IMR-90 (cell line): Measurements from ENCODE around the gene TDRKH. TPM values are rescaled to one million over a fixed set of nuclear protein-coding genes. Genes with fewer than 3 reads are reported as not detected.

ENCODE experiments used
- ATAC-seq: fragments of 200-7000 bp; cut with Tn5 transposase; 2 replicates; pipeline ENCODE4 v1.9.1; 2020; ENCODE audit warnings: low read depth, mild to moderate bottlenecking, moderate library complexity
- BruUV-seq: library from RNA; stranded (reverse); fragments of 400-500 nt; replicated peaks from 2 replicates; lab custom pipeline; 2021; lab: Mats Ljungman, UMichigan
- CTCF ChIA-PET: fragments of 300-600 bp; formaldehyde crosslinking; extraction: SDS; loops from one replicate; lab custom pipeline; 2021; ENCODE audit warnings: antibody characterized with exemption; lab: Yijun Ruan, JAX
- POLR2A ChIA-PET: fragments of 300-600 bp; sonication (Branson Sonifier 250); formaldehyde crosslinking; loops from one replicate; lab custom pipeline; 2022; ENCODE audit warnings: antibody characterized with exemption; ENCODE audit not compliant: unreplicated experiment; lab: Charles Lee
- DNase-seq: peaks from one replicate; pipeline ENCODE4 v3.0.0; 2013
- H2AFZ ChIP-seq: replicated peaks from 2 replicates; pipeline ENCODE3; 2013; ENCODE audit warnings: low read length, mild to moderate bottlenecking; ENCODE audit not compliant: poor library complexity
- H2AK5ac ChIP-seq: 2 replicates; pipeline ENCODE4 v1.6.1; 2013; ENCODE audit warnings: low read depth, low read length, inconsistent platforms
- H2AK9ac ChIP-seq: replicated peaks from 2 replicates; pipeline ENCODE3; 2013; ENCODE audit warnings: mild to moderate bottlenecking, low read depth, low read length, moderate library complexity; ENCODE audit not compliant: poor library complexity
- H2BK120ac ChIP-seq: 2 replicates; pipeline ENCODE4 v1.6.1; 2013; ENCODE audit warnings: low read depth, low read length, inconsistent platforms
- H2BK15ac ChIP-seq: 3 replicates; pipeline ENCODE4 v1.6.1; 2013; ENCODE audit warnings: low read depth, low read length, inconsistent platforms
- H2BK20ac ChIP-seq: 2 replicates; pipeline ENCODE4 v1.6.1; 2013; ENCODE audit warnings: low read depth, mild to moderate bottlenecking, inconsistent platforms, low read length, moderate library complexity
- H2BK5ac ChIP-seq: 2 replicates; pipeline ENCODE4 v1.6.1; 2013; ENCODE audit warnings: mild to moderate bottlenecking, low read depth, low read length, inconsistent platforms; ENCODE audit not compliant: poor library complexity, severe bottlenecking
- H3K14ac ChIP-seq: replicated peaks from 2 replicates; pipeline ENCODE4 v1.6.1; 2013; ENCODE audit warnings: low read depth, low read length, inconsistent platforms
- H3K18ac ChIP-seq: 2 replicates; pipeline ENCODE4 v1.6.1; 2013; ENCODE audit warnings: low read depth, low read length, control low read depth
- H3K23ac ChIP-seq: 2 replicates; pipeline ENCODE4 v1.6.1; 2013; ENCODE audit warnings: low read depth, low read length, inconsistent platforms
- H3K27ac ChIP-seq: 2 replicates; pipeline ENCODE4 v1.5.1; 2013; ENCODE audit warnings: mild to moderate bottlenecking, control low read depth, low read length; ENCODE audit not compliant: insufficient read depth
- H3K27me3 ChIP-seq: 2 replicates; pipeline ENCODE4 v1.6.1; 2013; ENCODE audit warnings: low read length; ENCODE audit not compliant: control insufficient read depth, insufficient read depth
- H3K36me3 ChIP-seq: 2 replicates; pipeline ENCODE4 v1.6.1; 2013; ENCODE audit warnings: low read length, mixed read lengths; ENCODE audit not compliant: control insufficient read depth, insufficient read depth
- H3K4ac ChIP-seq: 2 replicates; pipeline ENCODE4 v1.6.1; 2013; ENCODE audit warnings: low read depth, low read length, inconsistent platforms
- H3K4me1 ChIP-seq: 2 replicates; pipeline ENCODE4 v1.6.1; 2013; ENCODE audit warnings: low read length, mixed read lengths; ENCODE audit not compliant: control insufficient read depth, insufficient read depth
- H3K4me2 ChIP-seq: 2 replicates; pipeline ENCODE4 v1.6.1; 2013; ENCODE audit warnings: low read depth, mild to moderate bottlenecking, control low read depth, low read length, moderate library complexity
- H3K4me3 ChIP-seq: 2 replicates; pipeline ENCODE4 v1.5.1; 2013; ENCODE audit warnings: low read depth, mild to moderate bottlenecking, control low read depth, low read length, moderate library complexity; ENCODE audit not compliant: insufficient read depth
- H3K56ac ChIP-seq: 2 replicates; pipeline ENCODE4 v1.6.1; 2013; ENCODE audit warnings: low read length, inconsistent platforms; ENCODE audit not compliant: insufficient read depth; ENCODE audit errors: extremely low read depth
- H3K79me1 ChIP-seq, 2 experiments: 2 replicates each; pipeline ENCODE4 v1.6.1; 2013; ENCODE audit warnings: low read length in 2 of 2, inconsistent platforms in 1 of 2, low read depth in 1 of 2
- H3K9ac ChIP-seq: 2 replicates; pipeline ENCODE4 v1.6.1; 2013; ENCODE audit warnings: low read depth, low read length, control low read depth
- H3K9me1 ChIP-seq: 2 replicates; pipeline ENCODE4 v1.6.1; 2013; ENCODE audit warnings: low read length, inconsistent platforms; ENCODE audit not compliant: insufficient read depth
- H3K9me3 ChIP-seq: 2 replicates; pipeline ENCODE4 v1.6.1; 2013; ENCODE audit warnings: low read length; ENCODE audit not compliant: control insufficient read depth, insufficient read depth
- H4K20me1 ChIP-seq: 2 replicates; pipeline ENCODE4 v1.6.1; 2013; ENCODE audit warnings: low read length, inconsistent platforms; ENCODE audit not compliant: insufficient read depth
- H4K5ac ChIP-seq: 2 replicates; pipeline ENCODE4 v1.6.1; 2013; ENCODE audit warnings: mild to moderate bottlenecking, low read depth, low read length, control low read depth
- H4K8ac ChIP-seq, 2 experiments: 2 replicates each; pipeline ENCODE4 v1.6.1; 2013; ENCODE audit warnings: low read depth in 2 of 2, low read length in 2 of 2, control low read depth in 1 of 2, inconsistent platforms in 1 of 2
- H4K91ac ChIP-seq: 2 replicates; pipeline ENCODE4 v1.6.1; 2013; ENCODE audit warnings: low read depth, low read length, inconsistent platforms; ENCODE audit not compliant: insufficient read depth
- BHLHE40 ChIP-seq: fragments of 150-350 bp; IDR thresholded peaks from 2 replicates; pipeline ENCODE4 v1.6.1; 2016; ENCODE audit warnings: mild to moderate bottlenecking, low read depth, low read length
- CEBPB ChIP-seq: IDR thresholded peaks from 2 replicates; pipeline ENCODE4 v1.6.1; 2012; ENCODE audit warnings: low read depth, low read length, improper control_type of control experiment
- CHD1 ChIP-seq: IDR thresholded peaks from 2 replicates; pipeline ENCODE4 v1.6.1; 2012; ENCODE audit warnings: low read depth, low read length, improper control_type of control experiment
- CTCF ChIP-seq: conservative IDR thresholded peaks from 2 replicates; pipeline ENCODE4 v1.5.1; 2012; ENCODE audit warnings: mild to moderate bottlenecking, low read depth, low read length, improper control_type of control experiment
- FOS ChIP-seq: fragments of 150-350 bp; IDR thresholded peaks from 2 replicates; pipeline ENCODE4 v1.6.1; 2016; ENCODE audit warnings: low read depth, low read length
- MAFK ChIP-seq: IDR thresholded peaks from 2 replicates; pipeline ENCODE4 v1.6.1; 2012; ENCODE audit warnings: low read depth, low read length, improper control_type of control experiment
- MAZ ChIP-seq: IDR thresholded peaks from 2 replicates; pipeline ENCODE4 v1.6.1; 2012; ENCODE audit warnings: low read depth, mild to moderate bottlenecking, low read length, improper control_type of control experiment, moderate library complexity, borderline replicate concordance
- MXI1 ChIP-seq: IDR thresholded peaks from 2 replicates; pipeline ENCODE4 v1.6.1; 2012; ENCODE audit warnings: low read depth, mild to moderate bottlenecking, low read length, moderate library complexity, borderline replicate concordance
- NFE2L2 ChIP-seq: fragments of 150-350 bp; IDR thresholded peaks from 2 replicates; pipeline ENCODE4 v1.6.1; 2016; ENCODE audit warnings: low read depth, mild to moderate bottlenecking, low read length
- POLR2A ChIP-seq: IDR thresholded peaks from 2 replicates; pipeline ENCODE4 v1.6.1; 2012; ENCODE audit warnings: mild to moderate bottlenecking, low read depth, low read length
- RAD21 ChIP-seq: IDR thresholded peaks from 2 replicates; pipeline ENCODE4 v1.6.1; 2012; ENCODE audit warnings: low read length, improper control_type of control experiment
- RCOR1 ChIP-seq: IDR thresholded peaks from 2 replicates; pipeline ENCODE4 v1.6.1; 2012; ENCODE audit warnings: mild to moderate bottlenecking, low read length, improper control_type of control experiment; ENCODE audit not compliant: insufficient replicate concordance
- RFX5 ChIP-seq: IDR thresholded peaks from 2 replicates; pipeline ENCODE4 v1.8.0; 2012; ENCODE audit warnings: low read depth, mild to moderate bottlenecking, low read length, moderate library complexity
- SMC3 ChIP-seq: fragments of 150-350 bp; IDR thresholded peaks from 2 replicates; pipeline ENCODE4 v1.6.1; 2016; ENCODE audit warnings: low read depth, mild to moderate bottlenecking, antibody characterized with exemption, low read length, moderate library complexity
- WGBS, 2 experiments: methylation state at CpG; one replicate each; pipeline versions ENCODE4 v1.1.5 to v1.1.7; 2013; ENCODE audit warnings: missing lambda C conversion rate in 2 of 2; ENCODE audit not compliant: insufficient read length in 1 of 2; ENCODE audit errors: extremely low coverage in 2 of 2; 5-methylcytosine and 5-hydroxymethylcytosine counted together
- dilution Hi-C: fragments of 300-500 bp; cut with HindIII; formaldehyde crosslinking; loops from one replicate; pipeline ENCODE4 v1.14.3; 2018; ENCODE audit warnings: low sequenced_read_pairs; ENCODE audit not compliant: unreplicated experiment
- in situ Hi-C: fragments of 300-500 bp; cut with MboI; formaldehyde crosslinking; loops from 3 replicates; pipeline ENCODE4 v1.14.3; 2019; ENCODE audit warnings: low sequenced_read_pairs, inconsistent platforms, mixed read lengths
- intact Hi-C: fragments of 100-400 bp; cut with micrococcal nuclease; formaldehyde crosslinking; loops from 2 replicates; pipeline ENCODE4 v1.10.0; 2022
- polyA plus RNA-seq, 3 experiments: library from polyadenylated mRNA; depleted of rRNA; stranded (reverse); fragments of >200 nt; gene quantifications; 2 replicates each; pipeline ENCODE4 v1.2.3, GENCODE V29; 2012; ENCODE audit warnings: low replicate concordance in 1 of 3
- total RNA-seq: library from RNA; depleted of rRNA; stranded (reverse); fragments of >200 nt; gene quantifications from 2 replicates; pipeline ENCODE4 v1.2.3, GENCODE V29; 2012
- TF ChIP-seq, protein P1 (sequence below): fragments of 150-350 bp; IDR thresholded peaks from 2 replicates; pipeline ENCODE4 v1.6.1; 2017; ENCODE audit warnings: mild to moderate bottlenecking, antibody characterized with exemption, low read length, low read depth
- TF ChIP-seq, protein P2 (sequence below): fragments of 150-350 bp; IDR thresholded peaks from 2 replicates; pipeline ENCODE4 v1.6.1; 2016; ENCODE audit warnings: low read depth, mild to moderate bottlenecking, low read length, moderate library complexity, borderline replicate concordance

Gene TDRKH
- total and polyA plus RNA-seq, 2 of the 4 experiments (the other 2 are of a cell fraction): 1.2 to 2.2 TPM

- CTCF ChIA-PET: interaction anchor here (1.1 kb wide), 1 partner anchor 16 kb away, joined by 5 read pairs; the partner anchor contains the start of gene MRPL9
Measured at GRCh38 chr1:151779852-151780251, 10.4 kb downstream of the TDRKH start.

More at GRCh38 chr1:151779852-151780251, 10.4 kb downstream of the TDRKH start:
- no peak overlapping the region for H2BK20ac ChIP-seq
- no peak overlapping the region for H2BK5ac ChIP-seq
- H3K9ac ChIP-seq: no peak overlapping the region
- POLR2A ChIA-PET: no interaction called here
- H3K9me1 ChIP-seq: no peaks in the 10 kb centered on the region; the same call in 1 of the 2 replicates
- no TSS peak for BruUV-seq
- ATAC-seq: no peak
- H3K4me1 ChIP-seq: no peaks in the 10 kb centered on the region
- no peak for DNase-seq
- no peak overlapping the region for H4K5ac ChIP-seq
- no peak overlapping the region for H2AK5ac ChIP-seq
- intact Hi-C loops (no loop called here), in situ Hi-C loops (no loop called here), dilution Hi-C loops (loop anchor here (25.0 kb wide), 1 partner anchor 107 kb away; no protein-coding TSS in a partner anchor)
- no peak overlapping the region for H3K4me2 ChIP-seq
- no peak overlapping the region for H3K4ac ChIP-seq
- no peak overlapping the region for H3K27ac ChIP-seq
- H3K9me3 ChIP-seq: no peaks in the 10 kb centered on the region
- no peak for TF ChIP-seq MAFK
- TF ChIP-seq, protein P1, sequence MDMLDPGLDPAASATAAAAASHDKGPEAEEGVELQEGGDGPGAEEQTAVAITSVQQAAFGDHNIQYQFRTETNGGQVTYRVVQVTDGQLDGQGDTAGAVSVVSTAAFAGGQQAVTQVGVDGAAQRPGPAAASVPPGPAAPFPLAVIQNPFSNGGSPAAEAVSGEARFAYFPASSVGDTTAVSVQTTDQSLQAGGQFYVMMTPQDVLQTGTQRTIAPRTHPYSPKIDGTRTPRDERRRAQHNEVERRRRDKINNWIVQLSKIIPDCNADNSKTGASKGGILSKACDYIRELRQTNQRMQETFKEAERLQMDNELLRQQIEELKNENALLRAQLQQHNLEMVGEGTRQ: no peak
- TF ChIP-seq RFX5: no peak
- TF ChIP-seq CHD1: no peak
- no peak for TF ChIP-seq FOS
- no peak for TF ChIP-seq RCOR1
- TF ChIP-seq, protein P2, sequence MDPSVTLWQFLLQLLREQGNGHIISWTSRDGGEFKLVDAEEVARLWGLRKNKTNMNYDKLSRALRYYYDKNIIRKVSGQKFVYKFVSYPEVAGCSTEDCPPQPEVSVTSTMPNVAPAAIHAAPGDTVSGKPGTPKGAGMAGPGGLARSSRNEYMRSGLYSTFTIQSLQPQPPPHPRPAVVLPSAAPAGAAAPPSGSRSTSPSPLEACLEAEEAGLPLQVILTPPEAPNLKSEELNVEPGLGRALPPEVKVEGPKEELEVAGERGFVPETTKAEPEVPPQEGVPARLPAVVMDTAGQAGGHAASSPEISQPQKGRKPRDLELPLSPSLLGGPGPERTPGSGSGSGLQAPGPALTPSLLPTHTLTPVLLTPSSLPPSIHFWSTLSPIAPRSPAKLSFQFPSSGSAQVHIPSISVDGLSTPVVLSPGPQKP: no peak
- TF ChIP-seq NFE2L2: no peak
- TF ChIP-seq MXI1: no peak
- TF ChIP-seq MAZ: no peak
- TF ChIP-seq RAD21: no peak
- no peak for TF ChIP-seq SMC3
- no peak for TF ChIP-seq POLR2A
- no peak for TF ChIP-seq CEBPB
- TF ChIP-seq CTCF: no peak
- no peak for TF ChIP-seq BHLHE40
- H2BK120ac ChIP-seq: no peak overlapping the region
- no peak overlapping the region for H4K8ac ChIP-seq
- H2AFZ ChIP-seq: no peak overlapping the region
- no peak overlapping the region for H3K14ac ChIP-seq
- H2AK9ac ChIP-seq: no peak overlapping the region
- H3K79me1 ChIP-seq: no peaks in the 10 kb centered on the region
- no CpG with 5 or more reads among the region's 4 CpGs for WGBS, 2 experiments
- no peak overlapping the region for H3K4me3 ChIP-seq
- H2BK15ac ChIP-seq: no peak overlapping the region
- H3K18ac ChIP-seq: no peak overlapping the region
- H3K36me3 ChIP-seq: no peaks in the 10 kb centered on the region
- H3K56ac ChIP-seq: no peak overlapping the region
- H4K91ac ChIP-seq: no peak overlapping the region
- H3K23ac ChIP-seq: no peak overlapping the region
- no peaks in the 10 kb centered on the region for H4K20me1 ChIP-seq
- peaks cover 13% of the 10 kb centered on the region for H3K27me3 ChIP-seq
